K562 (cell line): ENCODE data around the gene ZDHHC11.

Experiments
- MTA2 ChIP-seq: fragments of 450-650 bp; IDR thresholded peaks from 2 replicates; pipeline ENCODE4 v1.6.1; 2016; ENCODE audit warnings: low read depth
- NR1H2 ChIP-seq: sonication (generic); formaldehyde crosslinking; IDR thresholded peaks from 2 replicates; pipeline ENCODE4 v1.4.0; 2020; ENCODE audit warnings: mild to moderate bottlenecking, missing genetic modification reagents

DNA sequence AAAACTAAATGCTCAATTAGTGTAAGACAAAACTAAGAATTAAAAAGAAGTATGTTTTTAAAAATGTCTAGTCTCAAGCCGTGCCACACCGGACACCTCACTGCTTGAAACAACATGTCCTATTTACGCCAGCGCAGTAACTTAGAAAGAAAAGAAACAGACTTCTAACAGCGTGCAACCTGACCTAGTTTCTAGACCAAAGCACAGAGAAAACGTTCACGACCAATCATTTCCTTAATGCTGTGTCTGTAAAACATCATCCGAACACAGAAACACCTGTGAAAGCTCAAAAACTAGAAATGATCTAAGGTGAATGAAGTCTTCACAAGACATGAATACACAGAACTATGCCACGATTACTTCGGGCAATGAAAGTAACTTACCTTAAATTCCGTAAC is 37.9 kb upstream of the ZDHHC11 start:
- TF ChIP-seq MTA2 = no peak
- no peak for TF ChIP-seq NR1H2
